Fibroblast of skin of right quadriceps (primary cell): ENCODE data around the gene POLR2E.
"Not testable (repeated sequence)": the region's sequence is repeated elsewhere in the genome, so short reads cannot be mapped to it uniquely, and the experiment has no call there.

ENCODE experiments used
- DNase-seq: peaks from one replicate; pipeline ENCODE4 v3.0.0-alpha.2; 2013

Gene POLR2E

GRCh38 chr19:1094978-1095701, at the start of gene POLR2E:
TSS of gene POLR2E (minus strand) at chr19:1095375. CDS start at chr19:1095315, 60 bp downstream.
- DNase-seq = peak; percentile 98

GRCh38 chr19:1144741-1145140, 49.6 kb upstream of the POLR2E start:
- DNase-seq = no peak

DNA sequence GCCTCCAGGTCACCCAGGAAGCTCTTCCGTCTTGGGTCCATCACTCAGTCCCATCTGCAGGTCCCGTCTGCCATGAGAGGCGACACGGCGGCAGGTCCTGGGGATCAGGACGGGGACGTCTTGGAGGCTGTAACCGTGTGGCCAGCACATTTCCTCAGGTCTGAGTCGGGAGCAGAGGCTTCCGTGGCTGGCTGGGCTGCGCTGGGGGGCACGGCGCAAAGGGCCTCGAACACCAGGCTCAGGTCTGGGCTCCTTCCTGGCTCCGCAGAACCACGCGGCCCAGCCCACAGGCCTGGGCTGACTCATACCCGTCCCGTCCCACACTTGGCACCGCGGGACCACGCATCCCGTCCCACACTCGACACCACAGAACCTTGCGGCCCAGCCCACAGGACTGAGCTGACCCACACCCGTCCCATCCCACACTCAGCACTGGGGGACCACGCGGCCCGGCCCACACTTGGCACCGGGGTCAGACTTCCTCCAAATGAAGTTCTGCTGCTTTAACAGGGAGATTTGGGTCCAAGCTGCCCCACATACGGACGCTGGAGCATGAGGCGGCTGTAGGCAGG, 48.7 kb upstream of the POLR2E start:
- DNase-seq = no peak

DNA sequence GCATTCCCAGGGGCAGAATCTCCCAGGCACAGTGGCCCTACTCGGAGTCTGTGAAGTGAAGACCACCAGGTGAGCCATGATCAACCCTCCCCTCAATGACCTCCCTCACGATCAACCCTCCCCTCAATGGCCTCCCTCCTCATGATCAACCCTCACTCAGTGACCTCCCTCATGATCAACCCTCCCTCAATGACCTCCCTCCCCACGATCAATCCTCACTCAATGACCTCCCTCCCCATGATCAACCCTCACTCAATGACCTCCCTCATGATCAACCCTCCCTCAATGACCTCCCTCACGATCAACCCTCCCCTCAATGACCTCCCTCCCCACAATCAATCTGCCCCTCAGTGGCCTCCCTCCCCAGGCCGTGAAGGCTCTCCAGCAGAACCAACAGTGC, 46.8 kb upstream of the POLR2E start:
- DNase-seq = no peak

DNA sequence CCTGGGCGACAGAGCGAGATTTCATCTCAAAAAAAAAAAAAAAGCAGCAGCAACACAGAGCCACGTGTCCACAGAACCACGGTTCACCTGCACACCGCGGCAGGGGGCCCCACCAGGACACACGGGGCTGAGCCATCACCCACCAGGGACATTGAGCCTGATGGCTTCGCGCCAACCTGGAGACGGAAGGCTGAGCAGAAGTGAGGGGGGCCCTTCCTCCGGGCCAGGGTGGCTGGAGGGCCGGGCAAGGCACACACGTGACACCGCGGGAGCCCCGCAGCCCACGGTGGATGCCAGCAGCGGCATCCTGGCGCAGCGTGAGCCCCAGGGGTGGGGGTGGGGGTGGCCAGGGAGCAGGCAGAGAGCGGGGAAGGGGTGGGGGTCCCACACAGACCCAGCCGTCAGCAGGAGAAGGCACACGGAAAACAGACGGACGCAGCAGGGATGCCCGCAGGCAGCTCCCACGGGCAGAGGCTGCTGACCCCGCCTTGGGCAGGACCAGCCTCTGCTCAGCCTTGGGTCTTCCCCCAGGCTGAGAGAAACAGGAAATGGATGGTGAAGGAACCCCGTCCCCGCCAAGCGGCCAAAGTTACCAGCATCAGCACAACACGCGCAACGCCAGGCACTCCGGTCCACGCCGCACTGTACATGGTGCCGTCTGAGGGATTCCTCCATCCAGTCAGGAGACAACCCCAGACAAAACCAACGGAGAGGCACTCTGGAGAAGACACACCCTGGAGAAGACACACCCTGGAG, 45.3 kb upstream of the POLR2E start:
- no peak for DNase-seq

DNA sequence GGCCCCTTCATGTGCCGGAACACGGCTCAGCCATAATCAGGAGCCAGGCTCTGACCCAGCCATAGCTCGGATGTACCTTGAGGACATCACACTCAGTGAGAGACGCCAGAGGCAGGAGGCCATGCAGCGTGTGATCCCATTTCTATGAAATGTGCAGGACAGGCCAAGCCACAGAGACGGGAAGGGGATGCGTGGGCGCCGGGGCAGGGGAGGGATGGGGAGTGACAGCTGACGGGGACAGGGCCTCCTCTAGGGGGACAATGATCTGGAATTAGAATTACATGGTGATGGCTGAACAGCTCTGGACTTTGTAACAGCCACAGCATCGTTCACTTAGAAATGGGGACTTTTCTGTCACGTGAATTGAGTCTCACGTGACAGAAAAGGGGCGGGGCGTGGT, 44.0 kb upstream of the POLR2E start:
- no peak for DNase-seq

DNA sequence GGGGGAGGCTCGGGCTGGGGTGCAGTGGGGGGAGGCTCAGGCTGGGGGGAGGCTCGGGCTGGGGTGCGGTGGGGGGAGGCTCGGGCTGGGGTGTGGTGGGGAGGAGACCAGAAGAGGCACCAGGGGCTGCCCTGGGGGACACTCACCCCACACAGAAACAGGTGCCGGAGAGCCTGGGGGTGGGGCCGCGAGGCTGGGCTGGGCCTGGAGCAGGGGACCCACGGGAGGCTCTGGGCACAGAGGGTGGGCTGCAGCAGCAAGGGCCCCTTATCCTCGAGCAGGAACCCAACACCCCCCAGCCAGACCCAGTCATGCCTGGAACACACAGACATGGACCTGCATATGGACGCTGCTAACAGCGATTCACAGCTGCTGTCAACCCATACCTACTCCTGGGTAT, 42.9 kb upstream of the POLR2E start:
- no peak for DNase-seq

DNA sequence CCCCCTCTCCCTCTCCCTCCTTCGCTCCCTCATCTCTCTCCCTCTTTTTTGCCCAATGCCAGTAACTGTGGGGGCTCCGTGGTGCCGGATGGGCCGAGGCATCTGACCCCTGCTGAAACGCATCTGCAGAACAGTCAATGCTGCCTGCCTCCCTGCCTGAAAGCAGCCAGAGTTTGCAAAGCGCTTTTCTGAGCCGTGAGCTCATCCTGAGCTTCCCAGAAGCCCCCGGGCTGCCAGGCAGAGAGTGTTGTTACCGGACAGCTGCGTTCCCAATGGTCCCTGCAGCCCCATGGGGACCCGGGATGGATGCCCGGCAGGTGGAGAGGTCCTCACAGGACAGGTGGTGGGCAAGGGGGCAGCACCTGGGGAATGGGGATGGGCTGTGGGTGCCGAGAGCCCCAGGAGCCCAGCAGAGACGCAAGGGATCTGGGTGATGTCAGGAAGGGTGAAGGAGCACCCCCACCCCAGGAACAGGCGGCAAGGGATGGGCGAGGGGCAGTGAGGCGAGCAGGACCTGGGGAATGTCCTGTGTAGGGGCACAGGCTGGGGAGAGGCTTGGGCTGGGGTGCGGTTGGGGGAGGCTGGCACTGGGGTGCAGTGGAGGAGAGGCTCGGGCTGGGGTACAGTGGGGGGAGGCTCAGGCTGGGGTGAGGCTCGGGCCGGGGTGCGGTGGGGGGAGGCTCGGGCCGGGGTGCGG, 41.6 kb upstream of the POLR2E start:
- no peak for DNase-seq

- DNase-seq = no peak
Measured at GRCh38 chr19:1136201-1136600, 41.0 kb upstream of the POLR2E start.

DNA sequence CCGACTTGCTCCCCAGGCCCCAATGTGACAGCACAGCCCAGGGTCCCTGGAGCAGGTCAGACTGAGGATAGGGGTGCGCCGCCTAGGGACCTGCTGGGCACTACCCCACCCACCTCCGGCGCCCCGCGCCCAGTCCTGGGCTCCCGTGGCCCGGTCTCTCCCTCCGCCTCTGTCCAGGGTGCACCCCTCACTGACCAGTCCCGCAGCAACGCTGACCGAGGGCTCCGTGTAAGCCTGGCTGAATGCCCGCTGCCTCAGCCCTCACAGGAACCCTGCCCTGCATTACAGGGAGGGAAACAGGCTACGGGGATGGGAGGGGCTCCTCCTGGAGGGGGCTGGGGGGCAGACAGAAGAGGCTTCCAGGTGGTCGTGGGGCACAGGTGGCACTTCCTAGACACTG, 40.3 kb upstream of the POLR2E start:
- DNase-seq = no peak

- peak; percentile 27 for DNase-seq
Measured at GRCh38 chr19:1134431-1134830, 39.3 kb upstream of the POLR2E start.

GRCh38 chr19:1133471-1133929, 38.3 kb upstream of the POLR2E start:
- DNase-seq = no peak

DNA sequence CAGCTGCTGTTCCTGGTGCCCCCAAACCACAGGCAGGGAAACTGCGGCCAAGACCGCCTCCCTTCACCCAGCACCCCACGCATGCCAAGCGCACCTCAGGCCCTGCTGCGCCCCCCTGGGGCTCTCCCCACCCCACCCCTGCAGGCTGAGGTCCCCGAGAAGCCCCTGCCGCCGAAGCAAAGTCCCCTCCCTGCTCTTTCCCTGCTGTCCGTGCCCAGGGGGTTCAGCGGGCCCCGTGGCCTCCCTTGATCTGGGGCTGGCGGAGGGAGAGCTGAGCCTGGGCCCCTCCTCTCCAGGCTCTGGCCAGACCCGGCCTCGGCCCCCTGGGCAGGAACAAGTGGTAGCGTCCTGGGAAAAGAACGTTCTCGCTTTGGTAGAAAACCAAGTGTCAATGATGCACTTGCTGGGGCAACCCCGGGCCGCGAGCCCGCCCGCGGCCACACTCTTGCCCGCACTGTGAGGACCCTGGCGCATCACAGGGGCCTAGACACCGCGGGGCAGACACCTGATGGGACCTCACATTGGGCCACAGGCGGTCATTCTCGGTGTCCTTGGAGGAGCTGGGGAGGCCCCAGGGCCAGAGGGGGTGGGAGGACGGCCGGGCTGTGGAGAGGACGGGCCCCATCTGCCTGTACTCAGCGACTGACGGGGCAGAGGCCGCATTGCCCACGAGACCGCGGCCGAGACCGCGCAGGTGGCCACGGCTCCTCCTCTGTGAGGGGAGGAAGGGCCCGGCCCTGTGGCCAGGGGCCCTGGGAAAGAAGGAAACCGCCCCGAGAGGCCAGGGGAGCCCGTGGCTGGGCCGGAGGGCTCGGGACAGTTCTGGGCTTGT, 37.6 kb upstream of the POLR2E start:
- DNase-seq = no peak

- peak; percentile 87 for DNase-seq
Measured at GRCh38 chr19:1131718-1132551, 36.8 kb upstream of the POLR2E start.

DNA sequence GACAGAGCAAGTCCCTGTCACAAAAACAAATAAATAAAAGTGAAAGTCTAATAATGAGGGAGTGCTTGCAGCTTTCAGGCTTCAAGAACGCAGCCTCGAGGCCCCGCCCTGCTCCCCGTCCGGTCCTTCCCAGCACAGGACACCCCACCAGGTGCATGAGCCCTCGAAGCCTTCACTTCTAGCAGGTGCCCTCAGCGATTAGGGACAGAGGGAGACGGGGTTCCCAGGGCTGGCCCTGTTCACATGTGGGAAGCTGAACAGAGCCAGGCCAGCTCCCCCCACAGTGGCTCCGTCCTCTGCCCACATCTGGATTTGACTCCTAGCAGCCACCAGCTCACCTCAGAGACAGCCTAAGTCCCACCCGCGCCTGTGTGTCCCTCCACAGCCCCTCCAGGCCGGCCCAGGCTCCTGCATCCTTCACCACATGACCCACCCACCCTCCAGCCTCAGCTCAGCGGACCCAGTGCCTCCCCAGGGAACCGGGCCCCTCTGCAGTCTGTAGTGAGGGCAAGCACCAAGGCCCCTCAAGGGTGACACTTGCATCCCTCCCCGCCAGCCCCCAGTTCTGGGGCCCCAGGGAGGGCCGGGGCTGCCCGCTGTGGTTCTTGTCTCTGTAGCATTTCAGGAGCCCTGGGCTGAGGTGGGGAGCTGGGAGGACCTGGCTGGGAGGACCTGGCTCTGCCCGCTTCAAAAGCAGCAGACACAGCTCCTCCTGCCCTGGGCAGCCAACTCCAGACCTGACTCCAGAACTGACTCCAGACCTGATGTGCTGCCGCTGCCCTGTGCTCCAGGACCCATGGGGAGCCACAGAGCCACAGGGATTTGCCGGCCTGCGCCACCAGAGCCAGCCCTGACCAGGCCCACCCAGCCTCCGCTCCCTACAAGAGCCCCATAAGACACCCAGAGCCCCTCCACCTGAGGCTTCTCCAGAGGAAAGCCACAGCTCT, 35.9 kb upstream of the POLR2E start:
- DNase-seq = no peak

DNA sequence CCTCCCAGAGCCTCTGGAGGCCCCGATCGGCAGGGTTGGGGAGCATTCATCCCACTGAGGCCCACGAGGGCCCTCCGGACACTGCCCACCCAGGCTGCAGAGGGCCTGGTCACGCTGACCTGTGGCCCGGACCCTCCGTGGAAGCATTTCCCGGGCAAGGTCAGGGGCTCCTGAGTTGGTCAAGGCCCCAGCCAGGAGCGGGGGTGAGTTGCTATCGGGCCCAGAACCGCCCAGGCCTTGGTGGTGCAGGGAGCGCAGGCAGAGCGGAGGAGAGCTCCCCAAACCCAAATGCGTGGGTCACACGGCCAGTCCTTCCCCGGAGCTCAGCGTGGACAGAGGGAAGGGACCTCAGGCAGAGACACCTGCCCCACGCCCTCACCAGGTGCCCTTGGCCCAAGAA, 34.4 kb upstream of the POLR2E start:
- DNase-seq = no peak

DNA sequence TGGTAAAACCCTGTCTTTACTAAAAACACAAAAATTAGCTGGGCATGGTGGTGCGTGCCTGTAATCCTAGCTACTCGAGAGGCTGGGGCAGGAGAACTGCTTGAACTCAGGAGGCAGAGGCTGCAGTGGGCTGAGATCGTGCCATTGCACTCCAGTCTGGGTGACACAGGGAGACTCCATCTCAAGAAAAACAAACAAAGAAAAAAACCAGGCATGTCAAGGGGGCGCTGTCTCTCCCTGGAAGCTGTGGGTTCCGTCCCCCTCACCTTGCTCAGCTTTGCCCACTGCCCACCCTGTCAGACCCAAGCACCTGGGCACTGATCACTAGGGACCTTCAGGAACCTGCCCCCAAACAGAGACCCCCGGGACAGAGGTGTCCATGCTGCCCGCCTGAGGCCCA, 33.9 kb upstream of the POLR2E start:
- DNase-seq = not testable (repeated sequence)

- no peak for DNase-seq
Measured at GRCh38 chr19:1128106-1128505, 32.9 kb upstream of the POLR2E start.

GRCh38 chr19:1126984-1127760, 32.0 kb upstream of the POLR2E start:
- DNase-seq = no peak
